T-helper 2 cell treated with Interferon-gamma antibody and Interleukin-4, amounts not matched to agents 5 μg/mL and 100 μg/mL, for 36 hours (primary cell): ENCODE measurements around the gene SLC25A47.
"Not testable (repeated sequence)": the region's sequence is repeated elsewhere in the genome, so short reads cannot be mapped to it uniquely, and the experiment has no call there.

ENCODE experiments used
- DNase-seq: peaks from one replicate; pipeline ENCODE4 v3.0.0; 2021; ENCODE audit warnings: low spot score
- H3K27ac Mint-ChIP-seq: one replicate; pipeline ENCODE4 v1.8.0; 2021; ENCODE audit warnings: mild to moderate bottlenecking, mixed read lengths
- H3K27me3 Mint-ChIP-seq: one replicate; pipeline ENCODE4 v1.8.0; 2021; ENCODE audit warnings: low read depth, mixed read lengths
- H3K36me3 Mint-ChIP-seq: one replicate; pipeline ENCODE4 v1.8.0; 2021; ENCODE audit warnings: low read depth, mixed read lengths
- H3K4me1 Mint-ChIP-seq: one replicate; pipeline ENCODE4 v1.8.0; 2021; ENCODE audit warnings: low read depth, mixed read lengths
- H3K4me3 Mint-ChIP-seq: one replicate; pipeline ENCODE4 v1.8.0; 2022; ENCODE audit warnings: mild to moderate bottlenecking, moderate library complexity, mixed read lengths
- H3K9me3 Mint-ChIP-seq: one replicate; pipeline ENCODE4 v1.8.0; 2021; ENCODE audit warnings: mixed read lengths

Gene SLC25A47

DNA sequence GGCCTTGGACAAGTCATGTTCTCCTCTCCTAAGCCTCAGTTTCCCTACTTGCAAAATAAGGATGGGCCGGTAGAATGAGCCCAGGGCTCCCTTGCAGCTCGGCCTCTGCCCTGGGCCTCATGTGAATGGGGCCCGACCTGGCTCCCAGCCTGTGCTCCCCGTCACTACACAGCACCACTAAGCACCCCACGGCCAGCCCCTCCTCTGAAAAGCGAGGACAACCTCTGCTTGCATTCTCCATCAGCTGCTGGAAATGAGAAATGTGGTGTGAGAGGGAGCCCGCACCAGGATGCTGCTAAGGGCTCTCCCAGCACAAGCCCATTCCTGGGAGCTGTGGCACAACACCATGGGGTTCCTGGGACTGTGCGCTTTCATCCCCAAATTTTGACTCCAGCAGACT, 10.2 kb downstream of the SLC25A47 start:
- H3K27ac Mint-ChIP-seq = no peak overlapping the region
- no peak for DNase-seq
- no peaks in the 10 kb centered on the region for H3K9me3 Mint-ChIP-seq
- H3K36me3 Mint-ChIP-seq = peaks cover 29% of the 10 kb centered on the region
- no peak overlapping the region for H3K4me3 Mint-ChIP-seq
- no peaks in the 10 kb centered on the region for H3K27me3 Mint-ChIP-seq
- peaks cover 7% of the 10 kb centered on the region for H3K4me1 Mint-ChIP-seq

DNA sequence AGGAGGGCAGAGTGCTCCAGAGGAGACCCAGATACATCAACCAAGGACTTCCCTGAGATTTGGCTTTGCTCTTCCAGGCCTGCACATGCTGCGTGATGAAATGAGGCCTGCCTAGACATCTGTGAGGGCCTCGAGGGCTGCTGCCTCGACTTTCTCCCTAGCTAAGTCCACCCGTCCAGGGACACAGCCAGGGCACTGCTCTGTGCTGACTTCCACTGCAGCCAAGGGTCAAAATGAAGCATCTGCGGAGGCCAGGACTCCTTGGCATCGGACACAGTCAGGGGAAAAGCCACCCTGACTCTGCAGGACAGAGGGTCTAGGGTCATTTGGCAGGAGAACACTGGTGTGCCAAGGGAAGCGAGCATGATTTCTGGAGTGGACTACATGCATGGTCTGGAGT, 10.7 kb downstream of the SLC25A47 start:
- Mint-ChIP-seq H3K27ac (no peak overlapping the region), H3K4me3 (no peak overlapping the region), H3K9me3 (no peaks in the 10 kb centered on the region), H3K4me1 (peaks cover 7% of the 10 kb centered on the region), H3K36me3 (peaks cover 29% of the 10 kb centered on the region), H3K27me3 (no peaks in the 10 kb centered on the region)
- no peak for DNase-seq

DNA sequence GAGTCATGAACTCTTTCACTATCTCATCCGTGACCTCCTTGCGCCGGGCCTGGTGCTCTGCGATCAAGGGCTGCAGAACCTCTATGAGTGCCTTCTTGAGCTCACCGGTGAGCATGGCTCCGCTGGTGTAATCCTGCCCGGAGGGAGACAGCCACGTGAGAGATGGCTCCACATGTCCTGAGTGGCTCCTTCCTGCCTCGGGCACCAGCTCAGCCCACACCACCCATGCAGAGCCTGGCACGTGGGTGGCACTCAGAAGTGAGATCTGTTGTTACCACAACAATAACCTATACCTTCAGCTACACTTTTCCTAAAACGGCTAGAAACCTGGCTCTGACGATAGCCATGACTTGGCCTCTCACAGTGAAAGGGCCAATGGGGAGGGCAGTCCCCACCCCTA, 11.8 kb downstream of the SLC25A47 start:
- Mint-ChIP-seq H3K36me3 (peaks cover 33% of the 10 kb centered on the region), H3K9me3 (no peaks in the 10 kb centered on the region), H3K4me3 (no peak overlapping the region), H3K27me3 (no peaks in the 10 kb centered on the region), H3K27ac (no peak overlapping the region), H3K4me1 (peaks cover 9% of the 10 kb centered on the region)
- DNase-seq = no peak

DNA sequence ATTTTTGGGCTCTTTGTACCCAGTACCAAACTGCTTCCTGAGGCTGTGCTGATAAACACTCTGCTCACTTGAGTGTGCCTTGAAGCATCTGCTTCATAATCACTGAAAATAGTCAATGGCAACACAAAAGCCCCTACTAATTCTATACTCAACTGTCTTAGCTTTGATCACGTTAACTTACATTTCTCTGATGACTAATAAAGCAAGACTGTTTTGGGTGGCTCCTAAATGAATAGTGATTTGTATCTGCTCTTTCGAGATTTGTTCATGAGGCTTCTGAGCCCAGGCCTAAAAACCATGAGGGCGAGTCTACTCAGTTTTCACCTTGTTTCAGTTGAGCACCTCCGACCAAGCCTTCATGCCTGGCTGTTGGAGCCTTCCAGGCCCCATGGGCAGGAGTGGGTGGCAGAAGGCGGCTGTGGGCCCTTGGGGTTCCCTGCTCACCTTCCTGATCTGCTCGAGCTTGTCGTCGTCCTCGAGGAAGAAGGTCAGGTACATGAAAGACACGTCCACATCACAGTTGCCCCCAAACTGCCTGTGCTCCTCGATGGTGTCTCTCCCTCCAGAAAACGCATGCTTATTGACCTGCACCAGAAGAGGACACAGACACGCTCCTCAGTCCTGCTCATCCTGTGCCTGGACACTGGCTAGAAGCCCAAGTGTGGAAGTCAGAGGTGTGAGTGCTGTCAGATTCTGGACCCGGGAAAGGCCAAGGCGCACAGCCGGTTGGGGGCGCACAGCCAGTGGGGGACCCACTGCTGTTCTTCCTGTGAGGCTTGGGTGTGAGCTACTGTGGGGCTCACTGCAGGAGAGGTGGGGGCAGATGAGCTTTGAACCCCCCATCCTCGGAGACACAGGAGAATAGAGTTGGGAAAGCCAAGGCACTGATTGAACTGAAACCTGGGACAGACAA, 13.7 kb downstream of the SLC25A47 start:
- no peaks in the 10 kb centered on the region for H3K9me3 Mint-ChIP-seq
- peak overlapping the region; percentile 75 for H3K27ac Mint-ChIP-seq
- DNase-seq = no peak
- H3K36me3 Mint-ChIP-seq = peaks cover 48% of the 10 kb centered on the region
- H3K4me3 Mint-ChIP-seq = no peak overlapping the region
- H3K4me1 Mint-ChIP-seq = peaks cover 21% of the 10 kb centered on the region
- no peaks in the 10 kb centered on the region for H3K27me3 Mint-ChIP-seq

DNA sequence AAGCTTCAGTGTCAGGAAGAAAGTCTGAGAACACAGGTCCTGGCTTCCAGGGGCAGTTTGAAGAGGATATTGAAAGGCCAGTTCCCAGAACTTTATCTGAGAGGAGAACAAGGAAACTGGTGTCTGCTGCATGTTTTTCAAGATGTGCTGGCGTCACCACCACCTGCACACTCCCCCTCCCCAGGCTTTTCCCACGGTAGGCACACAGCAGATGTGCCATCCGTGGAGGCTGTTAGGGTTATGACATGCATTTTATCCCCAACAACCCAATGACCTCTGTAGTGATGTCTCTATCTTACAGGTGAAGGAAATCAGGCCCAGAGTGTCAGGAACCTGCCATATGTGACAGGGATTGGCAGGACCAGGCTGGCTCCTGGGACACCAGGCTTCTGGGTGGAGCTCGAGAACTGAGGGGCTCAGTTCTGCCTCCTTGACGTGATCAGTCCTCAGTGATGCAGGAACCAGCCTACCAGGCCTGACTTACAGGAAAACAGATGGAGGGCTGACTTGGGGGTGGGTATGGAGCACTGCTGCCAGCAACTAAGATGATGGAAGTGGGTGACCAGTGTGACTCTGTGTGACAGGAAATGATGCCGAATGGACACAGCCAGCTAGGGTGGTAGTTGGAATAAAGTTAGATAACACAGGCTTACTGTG, 16.8 kb downstream of the SLC25A47 start:
- DNase-seq = no peak
- peaks cover 27% of the 10 kb centered on the region for H3K4me1 Mint-ChIP-seq
- H3K27ac Mint-ChIP-seq = peak overlapping the region; percentile 69
- no peak overlapping the region for H3K4me3 Mint-ChIP-seq
- peaks cover 57% of the 10 kb centered on the region for H3K36me3 Mint-ChIP-seq
- no peaks in the 10 kb centered on the region for H3K9me3 Mint-ChIP-seq
- H3K27me3 Mint-ChIP-seq = no peaks in the 10 kb centered on the region

DNA sequence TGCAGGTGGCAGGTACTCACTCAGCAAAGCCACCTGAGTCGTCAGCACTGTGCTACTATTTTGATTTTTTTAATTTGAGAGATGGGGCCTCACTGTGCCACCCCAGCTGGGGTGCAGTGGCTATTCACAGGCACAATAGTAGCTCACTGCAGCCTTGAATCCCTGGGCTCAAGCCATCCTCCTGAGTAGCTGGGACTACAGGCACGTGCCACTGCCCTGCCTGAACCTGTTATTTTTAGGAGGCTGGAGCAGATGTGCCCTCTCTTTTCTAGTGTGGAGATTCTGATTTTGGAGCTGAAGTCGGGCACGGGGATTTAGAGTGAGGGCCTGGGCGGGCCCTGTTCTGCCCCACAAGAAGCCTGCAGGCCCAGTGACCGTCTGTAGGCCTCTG, 17.3 kb downstream of the SLC25A47 start:
- no peak for DNase-seq
- H3K27me3 Mint-ChIP-seq = no peaks in the 10 kb centered on the region
- H3K27ac Mint-ChIP-seq = peak overlapping the region; percentile 69
- peaks cover 27% of the 10 kb centered on the region for H3K4me1 Mint-ChIP-seq
- peaks cover 55% of the 10 kb centered on the region for H3K36me3 Mint-ChIP-seq
- no peaks in the 10 kb centered on the region for H3K9me3 Mint-ChIP-seq
- no peak overlapping the region for H3K4me3 Mint-ChIP-seq

DNA sequence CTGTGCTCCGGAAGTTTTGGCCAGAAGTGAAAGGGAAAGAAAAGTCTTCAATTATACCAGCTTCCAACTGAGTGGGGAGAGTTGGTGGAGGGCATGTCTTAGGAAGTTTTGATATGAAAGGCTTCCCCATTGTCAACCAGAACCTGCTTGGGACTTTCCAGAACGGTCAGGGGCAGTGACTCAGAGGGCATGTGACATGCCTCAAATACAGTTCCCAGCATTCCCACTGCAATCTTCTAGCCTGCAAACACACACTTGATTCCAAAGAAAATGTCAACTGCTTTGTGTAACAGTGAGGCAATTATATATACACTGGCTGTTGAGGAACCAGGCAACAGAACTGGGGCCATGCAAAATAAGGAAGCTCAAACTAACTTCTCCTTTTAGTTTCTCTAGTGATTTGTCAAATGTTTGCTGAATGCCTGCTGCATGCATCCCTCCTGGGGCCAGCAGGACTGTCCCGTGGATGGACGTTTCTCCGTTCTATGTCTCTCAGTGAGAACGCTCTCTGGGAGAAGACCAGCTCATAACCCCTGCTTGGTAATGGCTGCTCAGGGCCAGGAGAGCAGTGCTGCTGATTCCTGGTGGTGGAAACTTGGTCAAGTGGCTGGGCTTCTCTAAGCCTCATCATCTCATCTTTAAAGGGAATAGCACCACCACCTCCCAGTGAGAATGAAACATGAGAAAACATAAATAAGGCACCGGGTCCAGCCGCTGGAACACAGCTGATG, 18.3 kb downstream of the SLC25A47 start:
- Mint-ChIP-seq H3K4me3 (no peak overlapping the region), H3K27me3 (no peaks in the 10 kb centered on the region), H3K4me1 (peaks cover 27% of the 10 kb centered on the region), H3K27ac (peak overlapping the region; percentile 34), H3K36me3 (peaks cover 58% of the 10 kb centered on the region), H3K9me3 (no peaks in the 10 kb centered on the region)
- peak; percentile 36 for DNase-seq

DNA sequence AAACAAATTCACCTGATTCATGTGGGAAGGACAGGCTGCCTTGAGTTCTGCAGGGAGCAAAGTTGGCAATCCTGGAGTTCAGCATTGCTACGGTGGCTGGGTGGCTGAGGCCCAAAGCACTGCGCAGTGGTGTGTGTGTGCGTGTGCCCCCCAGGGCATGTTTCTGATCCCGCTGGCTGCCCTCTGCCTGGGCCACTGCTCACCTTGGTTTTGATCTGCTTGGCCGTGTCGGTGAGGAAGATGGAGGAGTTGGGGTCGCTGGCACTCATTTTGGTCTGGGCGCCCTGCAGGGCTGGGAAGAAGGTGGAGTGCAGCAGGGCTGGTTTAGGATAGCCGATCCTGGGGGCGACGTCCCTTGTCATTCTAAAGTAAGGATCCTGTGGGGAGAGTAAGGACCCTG, 19.1 kb downstream of the SLC25A47 start:
- H3K36me3 Mint-ChIP-seq = peaks cover 55% of the 10 kb centered on the region
- no peaks in the 10 kb centered on the region for H3K9me3 Mint-ChIP-seq
- H3K27ac Mint-ChIP-seq = no peak overlapping the region
- no peaks in the 10 kb centered on the region for H3K27me3 Mint-ChIP-seq
- no peak for DNase-seq
- H3K4me1 Mint-ChIP-seq = peaks cover 23% of the 10 kb centered on the region
- no peak overlapping the region for H3K4me3 Mint-ChIP-seq

DNA sequence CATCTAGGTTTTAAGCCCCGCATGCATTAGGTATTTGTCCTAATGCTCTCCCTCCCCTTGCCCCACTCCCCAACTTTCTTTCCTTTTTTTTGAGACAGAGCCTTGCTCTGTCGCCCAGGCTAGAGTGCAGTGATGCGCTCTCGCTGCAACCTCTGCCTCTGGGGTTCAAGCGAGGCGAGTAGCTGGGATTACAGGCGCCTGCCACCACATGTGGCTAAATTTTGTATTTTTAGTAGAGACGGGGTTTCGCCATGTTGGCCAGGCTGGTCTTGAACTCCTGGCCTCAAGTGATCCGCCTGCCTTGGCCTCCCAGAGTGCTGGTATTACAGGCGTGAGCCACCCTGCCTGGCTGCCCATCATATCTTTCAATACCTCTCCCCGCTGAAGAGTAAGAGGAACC, 19.7 kb downstream of the SLC25A47 start:
- not testable (repeated sequence) for H3K4me3 Mint-ChIP-seq, DNase-seq, H3K27ac Mint-ChIP-seq, H3K27me3 Mint-ChIP-seq, H3K9me3 Mint-ChIP-seq
- H3K36me3 Mint-ChIP-seq = peaks cover 50% of the 10 kb centered on the region
- peaks cover 21% of the 10 kb centered on the region for H3K4me1 Mint-ChIP-seq

DNA sequence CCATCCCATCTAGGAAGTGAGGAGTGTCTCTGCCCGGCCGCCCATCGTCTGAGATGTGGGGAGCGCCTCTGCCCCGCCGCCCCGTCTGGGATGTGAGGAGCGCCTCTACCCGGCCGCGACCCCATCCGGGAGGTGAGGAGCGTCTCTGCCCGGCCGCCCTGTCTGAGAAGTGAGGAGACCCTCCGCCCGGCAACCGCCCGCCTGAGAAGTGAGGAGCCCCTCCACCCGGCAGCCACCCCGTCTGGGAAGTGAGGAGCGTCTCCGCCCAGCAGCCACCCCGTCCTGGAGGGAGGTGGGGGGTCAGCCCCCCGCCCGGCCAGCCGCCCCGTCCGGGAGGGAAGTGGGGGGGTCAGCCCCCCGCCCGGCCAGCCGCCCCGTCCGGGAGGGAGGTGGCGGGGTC, 21.5 kb downstream of the SLC25A47 start:
- H3K27ac Mint-ChIP-seq, H3K4me3 Mint-ChIP-seq, DNase-seq, H3K9me3 Mint-ChIP-seq, H3K27me3 Mint-ChIP-seq: not testable (repeated sequence)
- Mint-ChIP-seq H3K36me3 (peaks cover 54% of the 10 kb centered on the region), H3K4me1 (peaks cover 18% of the 10 kb centered on the region)

DNA sequence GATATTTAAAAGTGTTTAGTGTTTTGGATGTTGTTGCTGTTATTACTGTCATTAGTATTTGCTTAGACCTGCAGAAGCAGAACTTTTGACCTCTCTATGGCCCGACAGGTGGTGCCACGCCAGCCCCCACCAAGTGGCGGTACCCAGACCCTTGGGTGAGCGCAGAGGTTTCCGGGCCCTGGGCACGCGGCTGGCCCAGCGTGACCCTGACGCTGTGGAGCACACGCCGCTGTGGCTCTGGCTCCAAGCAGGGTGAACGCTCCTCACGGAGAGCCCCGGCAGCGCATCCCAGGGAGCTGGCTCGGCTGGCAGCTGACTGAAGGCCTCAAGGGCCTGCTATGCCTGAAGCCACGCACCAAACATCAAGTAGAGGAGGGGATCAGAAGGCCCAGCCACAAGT, 22.6 kb downstream of the SLC25A47 start:
- DNase-seq = no peak
- peaks cover 53% of the 10 kb centered on the region for H3K36me3 Mint-ChIP-seq

DNA sequence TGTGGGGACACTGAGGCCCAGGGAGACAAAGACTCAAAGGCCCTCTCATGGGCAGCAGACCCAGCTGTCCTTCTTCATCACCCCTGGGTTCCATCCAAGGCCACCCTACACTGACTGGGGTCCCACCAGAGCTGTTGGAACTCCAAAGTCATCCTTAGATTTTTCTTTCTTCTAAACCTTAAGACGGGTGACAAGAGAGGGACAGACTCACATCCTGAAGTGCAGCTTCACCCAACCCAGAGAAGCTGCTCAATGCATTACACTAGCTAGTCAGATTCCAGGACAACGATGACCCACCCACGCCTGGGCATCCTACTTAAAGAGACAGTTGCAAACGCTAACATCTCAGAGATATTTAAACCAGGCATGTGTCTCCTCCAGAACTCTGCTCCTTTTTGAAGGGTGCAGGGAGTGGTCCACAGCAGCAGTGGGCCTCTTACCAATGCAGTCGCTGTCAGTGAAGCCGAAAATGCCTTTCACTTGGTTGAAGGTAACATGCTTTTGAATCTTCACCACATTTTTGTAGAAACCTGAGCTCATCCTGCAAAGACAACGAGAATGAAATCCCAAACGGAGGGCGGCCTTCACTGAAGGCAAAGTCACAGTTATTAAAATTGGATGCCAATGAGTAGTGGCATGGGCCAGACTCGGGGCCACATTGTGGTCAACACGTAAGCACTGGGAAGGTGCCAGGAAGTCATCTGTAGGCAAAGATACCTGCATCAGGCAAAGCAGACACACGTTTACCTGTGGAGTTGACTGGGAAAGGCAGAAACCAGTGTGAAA, 23.4 kb downstream of the SLC25A47 start:
- no peak overlapping the region for H3K27ac Mint-ChIP-seq
- peaks cover 9% of the 10 kb centered on the region for H3K4me1 Mint-ChIP-seq
- no peaks in the 10 kb centered on the region for H3K9me3 Mint-ChIP-seq
- no peak overlapping the region for H3K4me3 Mint-ChIP-seq
- H3K27me3 Mint-ChIP-seq = no peaks in the 10 kb centered on the region
- DNase-seq = no peak
- peaks cover 53% of the 10 kb centered on the region for H3K36me3 Mint-ChIP-seq

More for the DNA sequence above, 22.6 kb downstream of the SLC25A47 start:
- Mint-ChIP-seq H3K27me3 (no peaks in the 10 kb centered on the region), H3K4me1 (peaks cover 16% of the 10 kb centered on the region), H3K9me3 (no peaks in the 10 kb centered on the region), H3K4me3 (no peak overlapping the region), H3K27ac (no peak overlapping the region)

DNA sequence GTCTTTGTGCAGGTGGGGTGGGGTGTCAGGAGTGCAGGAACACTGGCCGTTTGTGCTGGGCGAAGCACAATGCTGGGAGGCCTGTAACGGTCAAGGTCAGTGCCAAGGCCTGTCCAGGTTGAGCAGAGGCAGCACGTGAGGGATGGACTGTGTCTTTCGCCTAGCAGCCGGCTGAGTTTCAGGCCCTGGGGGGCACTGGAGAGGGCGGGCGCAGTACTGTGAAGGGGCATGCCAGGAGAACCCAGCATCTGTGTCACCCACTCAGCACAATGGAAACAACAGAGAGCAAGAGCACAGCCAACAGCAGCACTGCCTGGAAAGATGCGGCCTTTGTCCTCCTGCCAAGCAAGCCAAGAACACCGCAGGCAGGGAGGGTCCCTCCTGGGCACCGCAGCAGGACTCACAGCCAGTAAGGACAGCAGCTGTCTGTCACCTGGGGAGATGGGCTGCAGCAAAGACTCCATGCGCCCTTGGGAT, 25.2 kb downstream of the SLC25A47 start:
- no peaks in the 10 kb centered on the region for H3K4me1 Mint-ChIP-seq
- peaks cover 52% of the 10 kb centered on the region for H3K36me3 Mint-ChIP-seq
- H3K27me3 Mint-ChIP-seq = no peaks in the 10 kb centered on the region
- H3K4me3 Mint-ChIP-seq = no peak overlapping the region
- DNase-seq = no peak
- no peaks in the 10 kb centered on the region for H3K9me3 Mint-ChIP-seq
- no peak overlapping the region for H3K27ac Mint-ChIP-seq
